Smooth muscle cell (in vitro differentiated cells): ENCODE measurements around the gene SNTG2. TPM values are rescaled to one million over a fixed set of nuclear protein-coding genes. Genes with fewer than 3 reads are reported as not detected.
"Not testable (repeated sequence)": the region's sequence is repeated elsewhere in the genome, so short reads cannot be mapped to it uniquely, and the experiment has no call there.

Source experiments
- DNase-seq: peaks from one replicate; lab custom pipeline; 2025; ENCODE audit not compliant: unreplicated experiment; lab: John Stamatoyannopoulos, UW
- H2AFZ ChIP-seq: fragments of 200-600 bp; sonication (generic); 2 replicates; pipeline ENCODE4 v1.6.0; 2016; ENCODE audit warnings: antibody characterized with exemption, low read depth, mild to moderate bottlenecking
- H3F3A ChIP-seq: fragments of 200-600 bp; sonication (generic); 2 replicates; pipeline ENCODE4 v1.6.0; 2017; ENCODE audit warnings: antibody characterized with exemption, low read depth
- H3K27ac ChIP-seq: fragments of 200-600 bp; sonication (generic); 2 replicates; pipeline ENCODE4 v1.5.1; 2016; ENCODE audit warnings: low read depth, mild to moderate bottlenecking
- H3K27me3 ChIP-seq: fragments of 200-600 bp; sonication (generic); 2 replicates; pipeline ENCODE4 v1.6.1; 2016; ENCODE audit warnings: low read depth, mild to moderate bottlenecking
- H3K36me3 ChIP-seq: fragments of 200-600 bp; sonication (generic); 2 replicates; pipeline ENCODE4 v1.5.1; 2016; ENCODE audit warnings: low read depth
- H3K4me1 ChIP-seq: fragments of 200-600 bp; sonication (generic); 2 replicates; pipeline ENCODE4 v1.5.1; 2016; ENCODE audit warnings: low read depth
- H3K4me2 ChIP-seq: fragments of 200-600 bp; sonication (generic); 2 replicates; pipeline ENCODE4 v1.6.0; 2016; ENCODE audit warnings: mild to moderate bottlenecking
- H3K4me3 ChIP-seq: fragments of 200-600 bp; sonication (generic); 2 replicates; pipeline ENCODE4 v1.5.1; 2016; ENCODE audit warnings: mild to moderate bottlenecking
- H3K79me2 ChIP-seq: fragments of 200-600 bp; sonication (generic); 2 replicates; pipeline ENCODE4 v1.6.0; 2016; ENCODE audit warnings: low read depth, mild to moderate bottlenecking
- H3K9ac ChIP-seq: fragments of 200-600 bp; sonication (generic); 2 replicates; pipeline ENCODE4 v1.6.0; 2016; ENCODE audit warnings: low read depth
- H3K9me3 ChIP-seq: fragments of 200-600 bp; sonication (generic); replicated peaks from 2 replicates; pipeline ENCODE4 v1.5.1; 2016; ENCODE audit warnings: low read depth
- H4K20me1 ChIP-seq: fragments of 200-600 bp; sonication (generic); 2 replicates; pipeline ENCODE4 v1.6.0; 2016; ENCODE audit warnings: low read depth
- CTCF ChIP-seq: fragments of 200-600 bp; sonication (generic); IDR thresholded peaks from 2 replicates; pipeline ENCODE4 v1.5.1; 2017; ENCODE audit warnings: borderline replicate concordance, mild to moderate bottlenecking, antibody characterized with exemption; ENCODE audit not compliant: insufficient read depth, poor library complexity, severe bottlenecking
- WGBS: methylation state at CpG from one replicate; pipeline ENCODE4 v1.1.7; 2016; ENCODE audit warnings: low lambda C conversion rate; 5-methylcytosine and 5-hydroxymethylcytosine counted together
- polyA plus RNA-seq: library from polyadenylated mRNA; unstranded; fragments of >200 nt; fragmentation: Nextera tagmentation; extraction: Ambion mirVana; gene quantifications from 2 replicates; pipeline ENCODE4 v1.2.1, GENCODE V29; 2016
- total RNA-seq: library from RNA; depleted of rRNA; stranded (reverse); fragments of >200 nt; gene quantifications from 2 replicates; pipeline ENCODE4 v1.2.3, GENCODE V29; 2014

The SNTG2 gene
- total and polyA plus RNA-seq, 2 experiments from 2014 or later, result 0.56 TPM; not detected in 1

- 88% methylated on average over 7 of the region's 7 CpGs for WGBS
These were observed 42.9 kb upstream of the SNTG2 start for GRCh38 chr2:907706-908105.

DNA sequence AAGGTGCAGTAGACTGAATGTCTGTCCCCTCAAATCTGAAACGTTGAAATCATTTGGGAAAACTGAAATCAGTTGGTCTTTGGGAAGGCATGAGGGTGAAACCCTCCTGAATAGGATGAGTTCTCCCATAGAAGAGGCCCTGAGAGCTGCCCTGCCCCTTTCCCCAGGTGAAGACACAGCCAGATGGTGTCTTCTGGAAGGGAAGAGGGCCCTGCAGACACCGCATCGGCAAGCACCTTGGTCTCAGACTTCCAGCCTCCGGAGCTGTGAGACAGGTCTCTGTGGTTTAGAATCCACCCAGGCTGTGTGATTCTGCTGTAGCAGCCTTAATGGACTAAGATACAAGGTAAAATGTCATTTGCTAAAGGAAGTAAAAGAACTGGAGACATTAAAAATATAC is 42.1 kb upstream of the SNTG2 start:
- no peak for DNase-seq
- Histone ChIP-seq H3K4me3 (no peak overlapping the region), H3F3A (no peaks in the 10 kb centered on the region), H4K20me1 (no peaks in the 10 kb centered on the region), H2AFZ (no peak overlapping the region), H3K27me3 (no peaks in the 10 kb centered on the region), H3K9ac (no peak overlapping the region), H3K36me3 (no peaks in the 10 kb centered on the region), H3K9me3 (no peaks in the 10 kb centered on the region), H3K4me2 (no peak overlapping the region), H3K4me1 (no peaks in the 10 kb centered on the region), H3K79me2 (no peaks in the 10 kb centered on the region), H3K27ac (no peak overlapping the region)
- 87% methylated on average over 4 of the region's 4 CpGs for WGBS
- TF ChIP-seq CTCF, result no peak

More at GRCh38 chr2:907706-908105, 42.9 kb upstream of the SNTG2 start:
- no peaks in the 10 kb centered on the region for H3K27me3 ChIP-seq
- H2AFZ ChIP-seq, result no peak overlapping the region
- H3K27ac ChIP-seq, result no peak overlapping the region
- H3F3A ChIP-seq, result no peaks in the 10 kb centered on the region
- no peaks in the 10 kb centered on the region for H3K36me3 ChIP-seq
- H3K9ac ChIP-seq, result no peak overlapping the region
- no peaks in the 10 kb centered on the region for H3K79me2 ChIP-seq
- TF ChIP-seq CTCF, result no peak
- H4K20me1 ChIP-seq, result no peaks in the 10 kb centered on the region
- H3K4me2 ChIP-seq, result no peak overlapping the region
- no peaks in the 10 kb centered on the region for H3K4me1 ChIP-seq
- no peak overlapping the region for H3K4me3 ChIP-seq
- no peak for DNase-seq
- no peaks in the 10 kb centered on the region for H3K9me3 ChIP-seq

- not testable (repeated sequence) for H3K4me1 ChIP-seq, H4K20me1 ChIP-seq, H2AFZ ChIP-seq, H3F3A ChIP-seq, H3K9ac ChIP-seq, H3K36me3 ChIP-seq, H3K4me3 ChIP-seq, H3K9me3 ChIP-seq, H3K4me2 ChIP-seq, H3K27me3 ChIP-seq, H3K79me2 ChIP-seq, DNase-seq, H3K27ac ChIP-seq
- WGBS, result 87% methylated on average over 25 of the region's 27 CpGs
These were observed 40.8 kb upstream of the SNTG2 start for GRCh38 chr2:909764-910379.

GRCh38 chr2:910698-911097 is 40.0 kb upstream of the SNTG2 start:
- Histone ChIP-seq H3K27ac (no peak overlapping the region), H3K4me2 (no peak overlapping the region), H2AFZ (no peak overlapping the region), H3K27me3 (no peaks in the 10 kb centered on the region), H3K36me3 (no peaks in the 10 kb centered on the region), H3F3A (no peaks in the 10 kb centered on the region), H3K4me3 (no peak overlapping the region), H3K9ac (no peak overlapping the region), H4K20me1 (no peaks in the 10 kb centered on the region), H3K9me3 (no peaks in the 10 kb centered on the region), H3K79me2 (no peaks in the 10 kb centered on the region), H3K4me1 (no peaks in the 10 kb centered on the region)
- DNase-seq, result no peak
- 90% methylated on average over 16 of the region's 16 CpGs for WGBS
- no peak for TF ChIP-seq CTCF
